CD4-positive, alpha-beta T cell treated with Interferon alpha-2 for 1 hour (primary cell): ENCODE measurements around the gene ZNHIT2.

Source experiments
- DNase-seq, 2 donors: peaks; one replicate each; pipeline ENCODE4 v3.0.0-alpha.2; 2020 to 2022

ZNHIT2 gene

GRCh38 chr11:65102142-65103095 is 15.1 kb downstream of the ZNHIT2 start:
- DNase-seq, result no peak

DNA sequence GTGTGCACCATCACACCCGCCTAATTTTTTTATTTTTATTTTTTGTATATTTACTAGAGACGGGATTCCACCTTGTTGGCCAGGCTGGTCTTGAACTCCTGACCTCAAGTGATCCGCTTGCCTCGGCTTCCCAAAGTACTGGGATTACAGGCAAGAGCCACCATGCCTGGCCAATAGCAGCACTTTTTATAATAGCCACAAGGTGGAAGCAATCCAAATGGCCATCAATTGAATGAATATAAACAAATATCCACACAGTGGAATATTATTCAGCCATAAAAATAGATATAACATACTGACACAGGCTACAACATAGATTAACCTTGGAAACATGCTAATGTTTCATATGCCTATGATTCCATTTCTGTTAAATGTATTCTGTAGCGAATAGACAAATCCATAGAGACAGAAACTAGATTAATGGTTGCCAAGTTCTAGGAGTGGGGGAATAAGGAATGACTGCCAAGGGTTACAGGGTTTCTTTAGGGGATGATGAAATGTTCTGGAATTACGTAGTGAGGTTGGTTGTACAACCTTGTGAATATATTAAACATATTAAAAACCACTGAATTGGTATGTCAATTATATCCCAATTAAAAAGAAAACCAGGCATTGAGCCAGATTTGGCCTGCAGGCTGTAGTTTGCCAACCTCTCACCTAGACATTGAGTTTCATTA is 16.7 kb downstream of the ZNHIT2 start:
- DNase-seq, result no peak

DNA sequence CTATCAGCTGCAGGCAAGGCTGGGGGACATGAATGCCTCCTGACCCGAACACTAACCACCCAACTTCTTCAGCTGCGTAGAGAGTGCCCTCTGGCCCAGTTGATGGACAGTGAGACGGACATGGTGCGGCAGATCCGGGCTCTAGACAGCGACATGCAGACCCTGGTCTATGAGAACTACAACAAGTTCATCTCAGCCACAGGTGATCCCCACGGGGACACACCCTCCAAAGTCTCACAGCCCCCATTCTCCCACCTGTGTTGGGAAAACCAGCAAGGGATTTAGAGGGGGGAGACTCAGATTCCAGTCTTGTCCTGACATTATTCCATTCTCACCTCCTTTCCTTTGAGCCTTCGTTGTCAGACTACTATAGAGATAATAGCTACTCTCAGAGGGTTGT is 20.6 kb downstream of the ZNHIT2 start:
- no peak for DNase-seq

GRCh38 chr11:65095974-65096806 is 21.3 kb downstream of the ZNHIT2 start, which contains the start of gene VPS51:
VPS51 (plus strand) TSS chr11:65096214; CDS start chr11:65096251, 37 bp downstream.
- DNase-seq, result peak; percentile 85 to 91

DNA sequence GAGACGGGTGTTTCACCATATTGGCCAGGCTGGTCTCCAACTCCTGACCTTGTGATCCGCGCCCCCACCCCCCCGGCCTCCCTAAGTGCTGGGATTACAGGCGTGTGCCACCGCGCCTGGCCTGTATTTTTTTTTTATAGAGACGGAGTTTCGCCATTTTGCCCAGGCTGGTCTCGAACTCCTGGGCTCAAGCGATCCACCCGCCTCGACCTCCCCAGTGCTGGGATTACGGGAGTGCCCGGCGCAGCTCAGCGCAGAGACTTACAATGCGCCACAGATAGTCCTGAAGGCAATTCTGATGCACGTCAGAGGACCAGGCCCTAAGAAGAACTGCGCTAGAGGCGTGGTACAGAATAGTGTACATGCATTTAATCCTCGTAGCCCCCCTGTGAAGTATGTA is 22.1 kb downstream of the ZNHIT2 start:
- no peak for DNase-seq

- DNase-seq, result no peak
These were observed 26.9 kb downstream of the ZNHIT2 start for GRCh38 chr11:65090628-65091027.

DNA sequence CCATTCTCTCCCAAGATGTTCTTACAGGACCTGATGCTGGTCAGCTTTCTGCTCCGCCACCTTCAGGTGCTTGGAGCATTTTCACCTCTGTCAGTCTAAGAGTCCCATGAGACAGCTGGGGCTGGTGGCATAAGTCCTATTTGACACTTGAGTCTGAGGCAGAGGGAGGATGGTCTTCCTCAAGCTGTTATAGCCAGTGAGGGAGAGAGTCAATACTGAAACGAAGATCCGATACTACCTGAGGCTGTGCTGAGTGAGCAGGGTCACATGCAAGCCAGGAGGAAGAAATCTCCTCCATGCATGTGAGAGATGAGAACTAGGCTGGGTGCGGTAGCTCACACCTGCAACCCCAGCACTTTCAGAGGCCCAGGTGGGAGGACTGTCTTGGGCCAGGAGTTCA is 27.9 kb downstream of the ZNHIT2 start:
- DNase-seq, result no peak

DNA sequence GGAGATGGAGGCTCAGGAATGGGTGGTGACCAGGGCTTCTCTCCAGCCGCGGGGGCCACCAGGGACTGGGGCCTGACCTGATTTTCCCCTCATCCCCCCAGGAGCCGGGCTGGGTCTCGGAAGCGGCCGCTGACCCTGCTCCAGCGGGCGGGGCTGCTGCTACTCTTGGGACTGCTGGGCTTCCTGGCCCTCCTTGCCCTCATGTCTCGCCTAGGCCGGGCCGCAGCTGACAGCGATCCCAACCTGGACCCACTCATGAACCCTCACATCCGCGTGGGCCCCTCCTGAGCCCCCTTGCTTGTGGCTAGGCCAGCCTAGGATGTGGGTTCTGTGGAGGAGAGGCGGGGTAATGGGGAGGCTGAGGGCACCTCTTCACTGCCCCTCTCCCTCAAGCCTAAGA is 29.7 kb downstream of the ZNHIT2 start:
- DNase-seq, result no peak

GRCh38 chr11:65087216-65087615 is 30.3 kb downstream of the ZNHIT2 start:
- no peak for DNase-seq

DNA sequence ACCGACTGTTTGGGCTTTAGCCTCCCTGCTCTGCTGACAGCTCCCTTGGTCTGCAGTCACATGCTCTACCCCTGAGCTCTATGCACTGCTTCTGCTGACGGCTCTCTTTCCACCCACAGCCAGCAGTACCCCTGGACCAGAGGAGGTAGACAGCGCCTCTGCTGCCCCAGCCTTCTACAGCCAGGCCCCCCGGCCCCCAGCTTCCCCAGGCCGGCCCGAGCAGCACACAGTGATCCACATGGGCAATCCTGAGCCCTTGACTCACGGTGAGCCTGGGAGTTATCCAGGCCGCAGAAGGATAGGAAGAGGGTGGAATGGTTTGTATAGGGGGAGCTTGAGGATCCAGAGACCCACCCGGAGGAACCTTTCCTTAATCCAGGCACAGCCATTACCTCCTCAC is 30.7 kb downstream of the ZNHIT2 start:
- DNase-seq, result no peak

GRCh38 chr11:65085446-65085845 is 32.1 kb downstream of the ZNHIT2 start:
- DNase-seq, result no peak

DNA sequence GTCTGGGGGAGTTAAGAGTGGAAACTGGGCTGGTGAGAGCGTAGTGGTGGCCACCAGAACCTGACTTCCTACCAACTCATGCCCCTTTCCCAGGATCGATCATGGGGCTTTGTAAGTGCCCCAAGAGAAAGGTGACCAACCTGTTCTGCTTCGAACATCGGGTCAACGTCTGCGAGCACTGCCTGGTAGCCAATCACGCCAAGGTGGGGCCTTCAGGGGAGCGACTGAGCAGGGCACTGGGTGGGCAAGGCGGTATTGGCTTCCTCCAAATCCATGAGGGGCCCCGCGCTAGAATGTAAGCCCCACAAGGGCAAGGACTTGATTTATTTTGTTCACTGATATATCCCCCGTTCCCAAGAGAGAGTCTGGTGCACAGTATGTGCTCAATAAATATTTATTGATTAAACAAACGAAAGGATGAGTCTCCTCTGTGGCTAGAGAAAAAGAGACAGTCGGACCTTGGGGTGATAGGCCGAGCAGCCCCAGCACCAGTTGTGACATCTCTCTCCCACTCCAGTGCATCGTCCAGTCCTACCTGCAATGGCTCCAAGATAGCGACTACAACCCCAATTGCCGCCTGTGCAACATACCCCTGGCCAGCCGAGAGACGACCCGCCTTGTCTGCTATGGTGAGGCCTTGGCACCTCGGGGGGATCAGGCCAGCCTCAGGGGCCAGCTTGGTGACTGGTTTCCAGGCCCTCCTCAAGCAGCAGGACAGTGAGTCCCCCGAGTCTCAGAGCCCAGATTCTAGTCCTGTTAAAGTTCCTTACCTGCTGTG is 32.7 kb downstream of the ZNHIT2 start:
- no peak for DNase-seq

DNA sequence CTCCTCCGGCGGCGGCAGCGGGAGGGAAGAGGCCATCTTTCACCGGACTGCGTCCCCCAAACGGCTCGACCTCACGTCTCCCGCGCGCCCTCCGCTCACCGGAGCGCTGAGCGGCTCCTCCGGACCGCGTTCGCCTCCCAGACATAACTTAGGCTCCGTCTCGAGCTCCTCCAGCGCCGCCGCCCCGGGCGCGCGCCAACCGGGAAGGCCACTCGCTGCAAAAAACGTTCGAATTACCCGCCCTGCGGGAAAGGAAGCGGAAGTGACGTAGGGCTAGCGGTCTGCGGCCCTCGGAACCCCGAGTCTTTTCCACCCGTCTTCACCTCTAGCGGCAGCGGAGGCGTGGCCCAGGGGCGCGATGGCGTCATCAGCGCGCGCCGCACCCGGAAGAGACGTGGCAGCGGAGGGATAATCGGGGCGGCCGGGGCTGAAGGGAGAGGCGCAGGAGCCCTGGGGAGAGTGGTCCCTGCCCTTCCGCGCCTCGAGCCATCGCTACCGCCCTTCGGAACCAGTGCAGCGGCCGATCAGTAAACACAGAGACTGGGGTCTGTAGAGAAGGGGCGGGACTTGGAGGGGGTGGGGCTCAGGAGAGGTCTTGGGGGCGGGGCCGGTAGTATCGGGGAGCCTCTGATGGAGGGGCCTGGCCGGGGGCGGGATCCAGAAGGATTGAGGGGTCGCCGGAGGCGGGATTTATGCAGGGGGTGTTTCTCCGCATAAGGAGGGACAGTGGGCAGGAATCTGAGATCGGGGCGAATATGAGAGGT is 33.5 kb downstream of the ZNHIT2 start, which contains the start of the genes CDCA5 and ZFPL1:
TSS of gene CDCA5 (minus strand) at position 207 of the 764 bp plus-strand sequence. CDS start at position 145, 62 bp downstream.
TSS of gene ZFPL1 (plus strand) at position 389 of the 764 bp plus-strand sequence. CDS start 477 bp downstream, outside the sequence.
- peak; percentile 96 to 97 for DNase-seq

DNA sequence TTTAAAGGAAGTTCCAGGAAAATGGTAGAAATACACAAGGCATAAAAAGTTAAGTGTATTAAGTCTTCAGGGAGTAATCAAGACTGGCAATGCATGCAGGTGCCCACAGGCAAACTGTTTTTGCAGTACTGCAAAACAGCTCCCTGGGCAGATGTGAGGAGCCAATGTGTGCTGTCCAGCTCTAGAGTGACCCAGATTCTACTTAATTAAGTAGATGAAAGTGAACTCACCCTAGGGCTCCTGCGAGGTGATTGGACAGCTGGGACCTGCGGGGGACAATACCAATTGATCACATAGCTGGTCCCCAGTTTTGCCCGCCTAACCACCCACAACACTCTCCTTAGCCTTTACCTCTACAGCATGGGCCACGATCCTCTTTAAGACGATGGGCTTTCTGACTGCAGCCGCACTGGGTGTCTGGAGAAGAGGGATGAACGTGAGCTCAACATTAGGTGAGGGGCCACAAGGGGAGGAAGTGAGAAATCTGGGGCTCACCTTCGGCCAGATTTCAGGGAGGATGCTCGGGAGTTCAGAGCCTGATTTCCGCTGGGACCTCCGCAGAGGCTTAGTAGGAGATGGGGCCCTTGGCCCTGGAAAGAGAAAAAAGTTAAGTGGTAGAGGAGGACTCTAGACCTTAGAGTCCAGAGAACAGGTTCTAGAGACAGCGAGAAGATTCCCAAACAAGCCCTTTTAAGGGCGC is 34.2 kb downstream of the ZNHIT2 start:
- DNase-seq, result no peak

GRCh38 chr11:65078786-65079342 is 38.6 kb downstream of the ZNHIT2 start:
- DNase-seq, result no peak

GRCh38 chr11:65078151-65078550 is 39.4 kb downstream of the ZNHIT2 start:
- peak; percentile 70 to 84 for DNase-seq

DNA sequence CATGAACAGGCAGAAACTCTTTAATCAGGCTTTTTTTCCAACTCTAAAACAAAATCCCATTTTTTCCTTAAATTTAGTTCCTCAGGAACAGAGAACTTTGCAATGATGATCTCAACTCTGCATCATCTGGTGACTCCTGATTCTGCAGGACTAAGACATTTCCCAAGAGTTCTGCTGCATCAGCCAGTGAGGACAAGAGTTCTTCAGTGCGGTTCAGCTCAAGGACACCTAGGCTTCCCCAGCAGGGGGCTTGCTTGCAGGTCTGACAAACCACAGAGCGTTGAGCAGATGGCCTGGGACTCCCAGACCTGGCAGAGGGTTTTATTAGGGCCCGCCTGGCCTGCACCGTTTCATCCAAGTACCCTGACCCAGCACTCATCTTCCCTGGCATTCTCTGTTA is 40.0 kb downstream of the ZNHIT2 start:
- no peak for DNase-seq

DNA sequence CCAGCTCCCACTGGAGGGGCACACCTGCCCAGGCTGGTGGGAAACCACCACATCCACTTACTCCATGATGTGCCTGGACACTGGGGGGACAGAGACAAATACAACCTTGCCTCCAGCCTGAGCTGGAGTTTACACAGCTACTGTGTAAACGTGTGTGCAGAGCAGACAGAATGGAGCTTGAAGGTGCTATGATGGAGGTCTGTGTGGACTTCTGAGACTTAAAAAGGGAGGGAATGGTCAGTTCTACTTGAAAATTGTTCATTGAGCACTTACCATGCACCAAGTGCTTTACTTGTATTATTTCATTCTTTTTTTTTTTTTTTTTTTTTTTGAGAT is 44.9 kb downstream of the ZNHIT2 start:
- DNase-seq, result no peak

GRCh38 chr11:65071907-65072630 is 45.4 kb downstream of the ZNHIT2 start:
- DNase-seq, result no peak

DNA sequence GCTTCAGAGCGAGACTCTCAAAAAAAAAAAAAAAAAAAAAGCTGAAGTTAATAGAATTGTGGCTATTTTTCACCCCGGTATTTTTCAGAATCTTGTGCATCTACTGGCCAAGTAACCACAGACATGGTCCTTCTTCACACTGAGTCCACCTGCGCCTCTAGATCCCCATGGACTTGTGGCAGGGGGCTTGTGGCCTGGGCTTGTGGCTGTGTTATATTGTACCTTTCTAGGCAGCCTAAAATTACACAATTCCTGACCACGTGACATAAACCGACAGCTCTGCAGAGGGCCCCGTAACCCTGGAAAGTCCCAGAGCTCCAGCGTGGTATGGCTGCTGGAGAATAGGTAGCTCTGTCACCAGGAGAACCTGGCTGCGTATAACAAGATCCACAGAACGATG is 48.3 kb downstream of the ZNHIT2 start:
- no peak for DNase-seq
